OCI-LY3 (cell line): Measurements from ENCODE around the gene SRSF3.

Experiments
- EZH2phosphoT487 ChIP-seq: fragments of 200-600 bp; shearing (Covaris generic); IDR thresholded peaks from 2 replicates; pipeline ENCODE4 v1.6.1; 2018; ENCODE audit warnings: antibody characterized with exemption, mixed run types, low read depth
- TF ChIP-seq, protein P1 (sequence below): fragments of 200-600, 300-600 bp; sonication (generic); IDR thresholded peaks from 2 replicates; pipeline ENCODE4 v1.5.1; 2014; ENCODE audit warnings: antibody characterized with exemption, low read length, low read depth

GRCh38 chr6:36649701-36650484 is 55.7 kb downstream of the SRSF3 start:
- TF ChIP-seq, protein P1, sequence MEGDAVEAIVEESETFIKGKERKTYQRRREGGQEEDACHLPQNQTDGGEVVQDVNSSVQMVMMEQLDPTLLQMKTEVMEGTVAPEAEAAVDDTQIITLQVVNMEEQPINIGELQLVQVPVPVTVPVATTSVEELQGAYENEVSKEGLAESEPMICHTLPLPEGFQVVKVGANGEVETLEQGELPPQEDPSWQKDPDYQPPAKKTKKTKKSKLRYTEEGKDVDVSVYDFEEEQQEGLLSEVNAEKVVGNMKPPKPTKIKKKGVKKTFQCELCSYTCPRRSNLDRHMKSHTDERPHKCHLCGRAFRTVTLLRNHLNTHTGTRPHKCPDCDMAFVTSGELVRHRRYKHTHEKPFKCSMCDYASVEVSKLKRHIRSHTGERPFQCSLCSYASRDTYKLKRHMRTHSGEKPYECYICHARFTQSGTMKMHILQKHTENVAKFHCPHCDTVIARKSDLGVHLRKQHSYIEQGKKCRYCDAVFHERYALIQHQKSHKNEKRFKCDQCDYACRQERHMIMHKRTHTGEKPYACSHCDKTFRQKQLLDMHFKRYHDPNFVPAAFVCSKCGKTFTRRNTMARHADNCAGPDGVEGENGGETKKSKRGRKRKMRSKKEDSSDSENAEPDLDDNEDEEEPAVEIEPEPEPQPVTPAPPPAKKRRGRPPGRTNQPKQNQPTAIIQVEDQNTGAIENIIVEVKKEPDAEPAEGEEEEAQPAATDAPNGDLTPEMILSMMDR, result no peak
- no peak for TF ChIP-seq EZH2phosphoT487
